NCI-H510A (cell line): ENCODE measurements around the gene C1QTNF5.

Experiments
- DNase-seq: peaks from one replicate; lab custom pipeline; 2025; lab: John Stamatoyannopoulos, UW

C1QTNF5 gene

GRCh38 chr11:119295178-119295577 lies 45.5 kb downstream of the C1QTNF5 start:
- DNase-seq: no peak

GRCh38 chr11:119293461-119293860 lies 47.2 kb downstream of the C1QTNF5 start:
- no peak for DNase-seq

- no peak for DNase-seq
Measured at GRCh38 chr11:119290894-119291497, 49.7 kb downstream of the C1QTNF5 start.
